GM12864 (cell line): ENCODE measurements around the gene LRRC3.
"Not testable (repeated sequence)": the region's sequence is repeated elsewhere in the genome, so short reads cannot be mapped to it uniquely, and the experiment has no call there.

ENCODE experiments used
- DNase-seq: peaks from one replicate; pipeline ENCODE4 v3.0.0-alpha.2; 2011; ENCODE audit warnings: low read depth
- H3K4me3 ChIP-seq: 2 replicates; pipeline ENCODE4 v1.5.1; 2011; ENCODE audit warnings: mild to moderate bottlenecking, low read depth, low read length, control low read depth
- TF ChIP-seq, protein P1 (sequence below): IDR thresholded peaks from 2 replicates; pipeline ENCODE4 v1.5.1; 2011; ENCODE audit warnings: low read depth, mild to moderate bottlenecking, moderate library complexity, low read length, control low read depth, inconsistent platforms; ENCODE audit errors: missing control alignments

Gene LRRC3

DNA sequence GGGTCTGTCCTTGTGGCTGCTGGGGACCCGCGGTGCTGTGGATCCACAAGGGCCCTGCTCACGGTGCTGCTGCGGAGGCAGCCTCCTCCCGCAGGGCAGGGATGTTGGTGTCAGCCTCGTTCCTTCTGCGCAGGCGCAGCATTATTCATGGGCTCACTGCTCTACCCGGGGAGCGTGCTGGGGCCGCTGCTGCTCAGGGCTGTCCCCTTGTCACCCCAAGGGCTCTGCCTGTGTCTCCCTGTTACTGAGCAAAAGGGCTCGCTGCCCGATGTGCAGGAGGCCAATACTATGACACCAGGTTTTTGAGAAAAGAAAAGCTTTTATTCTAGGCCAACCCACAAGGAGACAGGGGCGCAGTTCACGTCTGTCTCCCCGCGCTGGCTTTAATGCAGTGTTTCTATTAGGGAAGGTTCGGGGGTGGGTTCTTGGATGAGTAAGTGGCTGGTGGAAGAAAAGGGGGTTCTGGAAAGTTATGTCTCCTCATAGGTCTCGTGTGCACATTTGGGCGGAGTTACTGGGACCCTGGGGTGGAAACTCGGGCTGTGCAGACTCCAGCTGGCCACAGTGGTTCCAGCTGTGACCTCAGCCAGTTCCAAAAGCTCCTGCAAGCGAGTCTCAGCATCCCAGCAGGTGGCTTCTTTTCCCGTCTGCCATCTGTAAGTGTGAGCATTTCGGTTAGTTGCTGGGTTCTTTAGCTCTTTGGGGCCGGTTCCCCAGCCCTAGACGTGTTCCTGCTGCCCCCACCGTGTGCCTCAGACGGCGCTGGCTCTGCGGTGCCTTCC, 40.8 kb upstream of the LRRC3 start:
- DNase-seq: no peak
- H3K4me3 ChIP-seq: no peak overlapping the region
- TF ChIP-seq, protein P1, sequence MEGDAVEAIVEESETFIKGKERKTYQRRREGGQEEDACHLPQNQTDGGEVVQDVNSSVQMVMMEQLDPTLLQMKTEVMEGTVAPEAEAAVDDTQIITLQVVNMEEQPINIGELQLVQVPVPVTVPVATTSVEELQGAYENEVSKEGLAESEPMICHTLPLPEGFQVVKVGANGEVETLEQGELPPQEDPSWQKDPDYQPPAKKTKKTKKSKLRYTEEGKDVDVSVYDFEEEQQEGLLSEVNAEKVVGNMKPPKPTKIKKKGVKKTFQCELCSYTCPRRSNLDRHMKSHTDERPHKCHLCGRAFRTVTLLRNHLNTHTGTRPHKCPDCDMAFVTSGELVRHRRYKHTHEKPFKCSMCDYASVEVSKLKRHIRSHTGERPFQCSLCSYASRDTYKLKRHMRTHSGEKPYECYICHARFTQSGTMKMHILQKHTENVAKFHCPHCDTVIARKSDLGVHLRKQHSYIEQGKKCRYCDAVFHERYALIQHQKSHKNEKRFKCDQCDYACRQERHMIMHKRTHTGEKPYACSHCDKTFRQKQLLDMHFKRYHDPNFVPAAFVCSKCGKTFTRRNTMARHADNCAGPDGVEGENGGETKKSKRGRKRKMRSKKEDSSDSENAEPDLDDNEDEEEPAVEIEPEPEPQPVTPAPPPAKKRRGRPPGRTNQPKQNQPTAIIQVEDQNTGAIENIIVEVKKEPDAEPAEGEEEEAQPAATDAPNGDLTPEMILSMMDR: no peak

DNA sequence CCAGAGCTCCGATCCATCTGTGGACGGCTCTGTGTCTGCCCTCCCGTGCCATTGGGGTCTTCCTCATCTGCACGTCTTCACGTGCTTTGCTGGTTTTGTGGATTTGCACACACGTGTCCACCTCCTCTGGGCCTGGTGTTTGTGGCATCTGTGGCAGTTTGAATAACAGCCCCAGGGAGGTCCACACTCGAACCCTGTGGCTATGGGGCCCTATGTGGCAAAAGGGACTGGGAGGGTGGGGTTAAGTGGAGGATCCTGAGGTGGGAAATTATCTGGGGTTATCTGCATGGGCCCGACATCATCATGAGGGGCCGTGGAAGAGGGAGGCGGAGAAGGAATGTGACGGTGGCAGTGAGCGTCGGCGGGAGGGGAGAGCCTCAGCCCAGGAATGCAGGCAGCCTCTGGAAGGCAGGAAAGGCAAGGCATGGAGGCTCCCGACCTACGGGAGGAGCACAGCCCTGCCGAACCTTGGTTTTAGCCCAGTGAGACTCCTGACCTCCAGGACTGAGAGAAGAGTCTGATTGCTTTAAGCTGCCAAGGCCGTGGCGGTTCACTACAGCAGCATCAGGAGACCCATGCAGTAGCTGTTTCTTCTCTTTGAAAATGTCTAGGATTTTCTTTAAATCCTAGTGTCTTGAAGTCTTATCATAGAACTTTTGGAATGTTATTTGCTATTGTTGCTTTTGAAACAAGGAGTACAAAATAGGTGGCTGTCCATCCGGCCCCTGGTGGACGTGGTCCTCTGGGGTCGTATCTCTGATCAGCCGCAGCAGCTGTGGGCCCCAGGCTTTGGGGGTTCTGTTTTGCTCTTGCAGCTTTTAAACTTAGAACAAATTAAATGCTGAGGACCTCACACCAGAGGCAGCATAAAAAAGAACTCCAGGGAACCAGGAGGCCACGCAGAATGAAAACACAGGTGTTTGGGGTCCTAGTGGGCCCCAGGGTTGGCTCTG, 40.0 kb upstream of the LRRC3 start:
- DNase-seq: no peak
- H3K4me3 ChIP-seq: no peak overlapping the region
- TF ChIP-seq, protein P1: no peak

DNA sequence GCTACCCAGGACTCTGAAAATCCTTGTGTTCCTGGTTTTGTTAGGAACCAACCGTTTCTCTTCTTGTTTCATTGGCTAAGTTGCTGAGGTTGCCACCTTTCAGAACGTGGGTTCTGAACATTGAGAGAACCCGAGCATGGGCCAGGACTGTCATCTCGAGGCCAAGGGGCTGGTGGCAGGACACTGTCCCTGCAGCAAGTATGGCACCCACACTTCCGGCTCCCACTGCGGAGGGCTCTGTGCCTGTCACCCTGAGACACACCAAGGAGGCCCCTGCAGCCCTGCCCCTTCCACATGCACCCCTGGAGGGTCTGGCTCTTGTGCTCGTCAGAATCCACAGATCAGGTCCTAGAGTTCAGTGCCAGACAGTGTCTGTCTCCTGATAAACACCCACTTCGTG, 39.1 kb upstream of the LRRC3 start:
- DNase-seq: no peak
- H3K4me3 ChIP-seq: no peak overlapping the region
- TF ChIP-seq, protein P1: no peak

DNA sequence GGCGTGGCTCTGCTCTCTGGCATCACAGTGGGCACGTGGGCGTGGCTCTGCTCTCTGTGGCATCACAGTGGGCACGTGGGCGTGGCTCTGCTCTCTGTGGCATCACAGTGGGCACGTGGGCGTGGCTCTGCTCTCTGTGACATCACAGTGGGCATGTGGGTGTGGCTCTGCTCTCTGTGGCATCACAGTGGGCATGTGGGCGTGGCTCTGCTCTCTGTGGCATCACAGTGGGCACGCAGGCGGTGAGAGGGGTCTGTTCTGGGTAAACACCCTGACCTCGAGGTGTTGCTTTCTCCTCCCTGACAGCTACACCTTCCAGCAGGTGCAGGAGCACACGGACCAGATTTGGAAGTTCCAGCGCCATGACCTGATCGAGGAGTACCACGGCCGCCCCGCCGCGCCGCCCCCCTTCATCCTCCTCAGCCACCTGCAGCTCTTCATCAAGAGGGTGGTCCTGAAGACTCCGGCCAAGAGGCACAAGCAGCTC, 37.6 kb upstream of the LRRC3 start:
- H3K4me3 ChIP-seq, DNase-seq: not testable (repeated sequence)

DNA sequence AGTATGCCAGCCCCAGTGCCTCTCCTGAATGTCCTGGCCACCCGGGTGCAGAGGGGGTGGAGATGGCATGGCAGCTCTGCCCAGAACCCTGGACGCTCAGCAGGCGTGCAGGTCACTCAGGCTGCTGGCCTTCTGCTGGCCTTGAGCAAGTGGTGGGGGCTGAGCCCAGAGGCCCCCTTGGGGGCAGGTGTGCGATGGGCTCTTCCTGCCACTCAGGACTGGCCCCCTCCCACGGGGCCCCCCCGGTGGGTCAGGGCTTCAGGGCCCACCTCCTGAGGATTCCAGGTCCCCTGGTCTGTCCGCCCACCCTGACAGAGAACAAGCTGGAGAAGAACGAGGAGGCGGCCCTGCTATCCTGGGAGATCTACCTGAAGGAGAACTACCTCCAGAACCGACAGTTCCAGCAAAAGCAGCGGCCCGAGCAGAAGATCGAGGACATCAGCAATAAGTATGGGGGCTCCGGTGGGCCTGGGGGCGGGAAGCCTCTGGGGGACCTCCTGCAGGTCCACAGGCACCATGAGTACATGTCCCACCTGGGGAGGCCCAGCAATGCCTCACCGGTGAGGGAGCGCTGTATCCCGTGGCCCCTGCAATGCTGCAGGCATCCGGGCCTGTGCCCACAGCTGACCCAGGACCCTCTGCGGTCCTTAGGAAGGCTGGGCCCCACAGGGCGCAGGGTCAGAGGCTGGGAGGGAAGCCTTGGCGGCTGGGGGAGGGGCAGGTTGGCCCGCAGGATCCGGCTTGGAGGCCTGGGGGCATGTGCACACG, 37.0 kb upstream of the LRRC3 start:
- TF ChIP-seq, protein P1: no peak
- DNase-seq: no peak
- no peak overlapping the region for H3K4me3 ChIP-seq

DNA sequence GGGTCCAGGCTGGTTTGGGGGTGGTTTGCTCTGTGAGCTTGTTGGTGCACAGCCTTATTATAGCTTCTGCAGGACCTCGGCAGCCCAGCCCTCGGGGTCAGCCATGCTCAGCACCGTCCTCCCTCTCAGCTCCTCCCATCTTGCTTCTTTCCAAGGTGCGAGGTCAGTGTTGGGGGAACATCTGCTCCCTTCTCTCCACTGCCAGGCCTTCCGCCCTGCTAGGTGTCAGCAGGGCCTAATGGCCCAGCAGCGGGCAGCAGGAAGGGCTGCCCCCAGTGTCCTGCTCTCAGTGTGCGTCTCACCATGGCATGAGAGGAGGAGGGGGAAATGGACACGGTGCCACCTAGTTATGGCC, 36.5 kb upstream of the LRRC3 start:
- H3K4me3 ChIP-seq: no peak overlapping the region
- TF ChIP-seq, protein P1: no peak
- no peak for DNase-seq

DNA sequence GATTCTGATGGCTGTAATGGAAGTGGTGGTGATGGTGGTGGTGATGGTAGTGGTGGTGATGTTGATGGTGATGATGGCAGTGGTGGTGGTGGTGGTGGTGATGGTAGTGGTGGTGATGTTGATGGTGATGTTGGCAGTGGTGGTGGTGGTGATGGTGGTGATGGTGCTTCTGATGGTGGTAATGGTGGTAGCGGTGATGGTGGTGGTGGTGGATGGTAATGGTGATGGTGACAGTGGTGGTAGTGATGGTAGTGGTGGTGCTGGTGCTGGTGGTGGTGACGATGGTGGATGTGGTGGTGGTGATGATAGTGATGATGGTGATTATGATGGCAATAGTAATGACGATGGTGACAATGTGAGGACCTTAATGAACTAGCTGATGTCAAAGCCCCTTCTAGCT, 35.6 kb upstream of the LRRC3 start:
- H3K4me3 ChIP-seq: no peak overlapping the region
- TF ChIP-seq, protein P1: no peak
- DNase-seq: no peak
